ENCODE results near the gene ZER1.
"Not testable (repeated sequence)": the region's sequence is repeated elsewhere in the genome, so short reads cannot be mapped to it uniquely, and the experiment has no call there.

ZER1 gene

DNA sequence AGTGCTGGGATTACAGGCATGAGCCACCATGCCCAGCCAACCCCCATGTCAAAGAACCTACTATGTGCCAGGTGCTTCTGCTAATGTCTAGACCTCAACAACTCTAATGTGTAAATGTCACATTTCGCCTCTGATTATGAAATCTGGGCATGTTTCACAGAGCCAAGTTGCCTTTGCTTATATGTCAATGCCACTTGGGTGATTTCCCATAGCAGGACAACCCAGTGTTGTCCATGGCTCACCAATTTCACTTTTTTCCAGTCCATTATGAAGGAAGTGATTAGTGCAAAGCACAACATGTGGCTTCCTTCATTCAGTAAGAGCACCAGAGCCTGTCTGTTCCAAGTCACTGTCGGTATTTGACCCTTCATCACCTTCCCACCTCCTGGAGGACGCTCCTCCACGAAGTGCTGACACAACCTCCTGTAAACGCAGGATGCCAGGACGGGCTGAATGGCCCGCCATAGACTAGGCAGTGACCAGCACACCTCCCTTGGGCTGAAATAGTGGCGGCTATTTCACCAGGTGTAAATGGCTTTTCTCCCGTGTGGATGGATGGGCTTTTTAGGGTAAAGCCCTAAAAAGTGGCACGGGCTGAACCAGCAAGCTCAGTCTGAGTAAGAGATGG is 70.4 kb downstream of the ZER1 start:
- H3K27ac ChIP-seq: no peak overlapping the region
- DNase-seq (ENCODE audit: low read depth, low spot score): no peak

DNA sequence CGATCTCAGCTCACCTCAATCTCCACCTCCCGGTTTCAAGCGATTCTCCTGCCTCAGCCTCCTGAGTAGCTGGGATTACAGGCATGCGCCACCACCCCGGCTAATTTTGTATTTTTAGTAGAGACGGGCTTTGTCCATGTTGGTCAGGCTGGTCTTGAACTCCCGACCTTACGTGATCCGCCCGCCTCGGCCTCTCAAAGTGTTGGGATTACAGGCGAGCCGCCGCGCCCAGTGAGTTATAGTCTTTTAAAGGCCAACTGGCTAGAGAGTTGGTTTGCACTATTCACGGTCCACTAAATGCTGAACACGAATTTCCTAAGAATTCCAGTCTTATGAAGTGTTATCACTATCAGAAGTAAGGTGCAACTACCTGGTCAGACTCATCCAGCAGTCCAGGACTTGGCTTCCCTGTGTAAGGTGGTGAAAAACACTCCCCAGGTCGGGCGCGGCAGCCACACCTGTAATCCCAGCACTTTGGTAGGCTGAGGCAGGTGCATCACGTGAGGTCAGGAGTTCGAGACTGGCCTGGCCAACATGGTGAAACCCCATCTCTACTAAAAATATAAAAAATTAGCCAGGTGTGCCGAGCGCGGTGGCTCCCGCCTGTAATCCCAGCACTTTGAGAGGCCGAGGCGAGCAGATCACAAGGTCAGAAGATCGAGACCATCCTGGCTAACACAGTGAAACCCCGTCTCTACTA is 72.5 kb downstream of the ZER1 start:
- not testable (repeated sequence) for DNase-seq (ENCODE audit: low read depth, low spot score); H3K27ac ChIP-seq

DNA sequence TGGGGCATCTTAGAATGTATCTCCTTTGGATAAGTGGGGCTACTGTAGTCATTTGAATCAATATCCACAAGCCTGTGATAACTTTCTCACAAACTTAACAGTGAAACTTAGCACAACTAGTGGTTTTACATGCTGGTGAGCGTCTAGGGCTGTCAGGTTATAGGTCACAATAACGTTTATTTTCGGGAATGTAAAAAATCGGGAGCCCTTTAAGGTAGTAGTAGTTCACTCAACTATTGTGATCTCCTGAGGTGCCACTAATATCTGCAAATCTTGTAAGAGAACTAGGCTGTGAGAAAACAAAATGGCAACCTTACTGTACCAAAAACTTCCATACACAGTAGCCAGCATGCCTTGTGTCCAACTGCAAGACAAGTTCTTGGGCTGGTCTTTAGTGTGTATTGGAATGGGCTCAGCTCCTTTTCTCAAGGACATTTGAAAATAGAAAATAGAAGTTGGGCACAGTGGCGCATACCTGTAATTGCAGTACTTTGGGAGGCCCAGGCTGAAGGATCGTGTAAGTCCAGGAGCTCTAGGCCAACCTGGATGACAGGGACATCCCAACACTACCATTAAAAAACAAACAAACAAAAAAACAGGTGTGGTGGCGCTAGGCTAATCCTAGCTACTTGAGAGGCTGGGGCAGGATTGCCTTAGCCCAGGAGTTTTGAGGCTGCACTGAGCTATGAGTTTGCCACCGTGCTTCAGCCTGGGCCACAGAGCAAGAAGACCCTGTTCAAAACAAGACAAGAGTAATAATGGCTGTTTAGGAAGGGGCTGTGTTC is 74.6 kb downstream of the ZER1 start:
- DNase-seq (ENCODE audit: low read depth, low spot score): no peak
- no peak overlapping the region for H3K27ac ChIP-seq

DNA sequence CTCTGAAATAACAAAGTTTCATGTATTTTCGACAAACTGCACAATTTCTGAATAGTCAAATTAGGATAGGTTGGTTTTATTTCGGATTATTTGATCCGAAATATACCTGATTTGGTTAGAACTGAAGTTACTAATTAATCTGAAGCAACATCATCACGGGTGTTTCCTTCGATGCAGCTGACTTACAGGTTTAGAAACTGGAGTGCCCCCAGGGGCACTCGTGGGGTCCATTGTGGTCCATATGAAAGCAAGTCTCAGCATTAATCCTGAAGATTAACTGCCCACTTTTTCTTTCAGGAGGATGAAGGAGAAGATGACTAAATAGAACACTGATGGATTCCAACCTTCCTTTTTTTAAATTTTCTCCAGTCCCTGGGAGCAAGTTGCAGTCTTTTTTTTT is 77.4 kb downstream of the ZER1 start:
- no peak for DNase-seq (ENCODE audit: low read depth, low spot score)
- H3K27ac ChIP-seq: no peak overlapping the region

DNA sequence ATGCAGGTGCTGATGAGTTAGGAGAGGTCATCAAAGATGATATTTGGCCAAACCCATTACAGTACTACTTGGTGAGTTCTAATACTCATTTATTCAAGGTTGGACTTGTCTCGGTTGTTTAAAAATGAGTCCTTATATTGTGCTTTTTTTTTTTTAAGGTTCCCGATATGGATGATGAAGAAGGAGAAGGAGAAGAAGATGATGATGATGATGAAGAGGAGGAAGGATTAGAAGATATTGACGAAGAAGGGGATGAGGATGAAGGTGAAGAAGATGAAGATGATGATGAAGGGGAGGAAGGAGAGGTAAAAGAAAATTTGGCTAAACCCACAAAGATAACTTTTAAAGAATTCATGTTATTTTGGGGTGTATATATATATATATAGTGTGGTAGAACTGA is 78.0 kb downstream of the ZER1 start:
- DNase-seq (ENCODE audit: low read depth, low spot score); H3K27ac ChIP-seq: not testable (repeated sequence)

DNA sequence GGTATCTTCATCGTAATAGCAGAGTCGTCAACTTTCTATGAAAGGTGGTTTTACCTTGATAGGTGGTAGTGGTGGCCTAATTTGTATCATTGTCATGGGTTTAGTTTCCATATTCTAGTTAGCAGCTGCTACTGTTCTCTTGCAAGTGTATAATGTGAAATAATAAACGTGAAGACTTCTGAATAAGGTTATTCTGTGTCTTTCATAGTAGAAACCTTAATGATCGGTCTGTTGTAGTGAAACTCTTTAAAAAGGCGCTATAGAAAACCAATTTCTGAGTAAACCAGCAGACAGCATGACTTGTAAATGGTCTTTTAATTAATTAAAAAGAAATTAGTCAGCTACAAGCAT is 81.1 kb downstream of the ZER1 start:
- H3K27ac ChIP-seq: peak overlapping the region; percentile 81
- no peak for DNase-seq (ENCODE audit: low read depth, low spot score)

DNA sequence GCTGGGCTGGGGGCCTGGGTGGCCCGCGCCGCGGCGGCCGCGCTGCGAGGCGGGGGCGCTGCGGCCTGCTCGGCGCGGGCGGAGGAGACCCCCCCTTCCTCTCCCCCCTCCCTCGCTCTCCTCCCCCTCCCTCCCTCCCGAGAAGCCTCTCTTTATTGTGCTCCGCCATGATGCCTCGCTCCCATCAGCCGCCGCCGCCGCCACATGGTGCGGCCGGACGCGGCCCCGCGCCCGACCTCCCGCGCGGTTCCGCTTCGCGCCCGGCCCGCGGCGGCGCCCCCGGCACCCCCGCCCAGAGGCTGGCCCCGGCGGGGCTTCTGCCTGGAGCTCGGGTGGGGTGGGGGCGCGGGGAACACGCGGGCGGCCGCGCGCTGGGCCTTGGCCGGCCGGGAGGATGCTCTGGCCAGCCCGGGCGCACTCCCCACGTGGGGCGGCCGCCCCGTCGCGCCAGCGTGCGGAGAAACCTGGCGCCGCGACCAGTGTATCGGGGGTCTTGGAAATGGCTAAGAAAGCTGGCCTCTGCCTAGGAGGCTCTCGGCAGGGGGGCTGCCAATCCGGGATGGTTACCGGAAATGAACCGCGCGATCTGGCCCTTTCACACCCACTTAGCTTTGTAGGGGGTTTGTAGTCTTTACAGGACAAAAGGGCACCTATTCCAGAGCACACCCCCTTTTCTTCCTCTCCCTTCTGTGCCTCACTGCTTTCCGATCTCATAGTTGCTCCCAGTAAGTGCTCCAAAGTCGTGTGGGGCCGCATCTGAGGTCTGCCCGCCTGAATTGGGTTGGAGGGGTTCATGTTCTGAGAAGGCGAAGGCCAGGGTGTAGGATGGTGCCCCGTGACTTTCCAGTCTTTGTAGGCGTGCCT is 81.7 kb downstream of the ZER1 start:
- H3K27ac ChIP-seq: peak overlapping the region; percentile 81
- DNase-seq (ENCODE audit: low read depth, low spot score): no peak

DNA sequence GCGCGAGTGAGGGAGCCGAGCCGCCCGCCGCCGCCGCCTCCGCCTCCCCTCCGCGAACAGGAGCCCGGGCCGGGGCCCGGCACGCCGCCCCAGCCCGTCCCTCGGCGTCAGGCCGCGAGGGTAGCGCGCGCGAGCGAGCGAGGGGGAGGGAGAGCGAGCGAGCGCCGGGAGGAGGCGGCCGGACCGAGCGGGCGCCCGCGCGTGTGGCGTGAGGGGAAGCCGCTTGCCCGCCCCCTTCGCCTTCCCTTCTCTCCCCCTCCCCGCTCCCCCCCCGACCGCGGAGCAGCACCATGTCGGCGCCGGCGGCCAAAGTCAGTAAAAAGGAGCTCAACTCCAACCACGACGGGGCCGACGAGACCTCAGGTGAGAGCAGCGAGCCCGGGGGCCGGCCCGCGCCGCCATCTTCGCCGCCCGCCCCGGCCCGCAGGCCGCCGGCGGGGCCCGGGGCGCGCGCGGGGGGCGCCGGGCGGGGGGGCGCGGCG is 82.4 kb downstream of the ZER1 start:
- peak overlapping the region; percentile 81 for H3K27ac ChIP-seq
- no peak for DNase-seq (ENCODE audit: low read depth, low spot score)

DNA sequence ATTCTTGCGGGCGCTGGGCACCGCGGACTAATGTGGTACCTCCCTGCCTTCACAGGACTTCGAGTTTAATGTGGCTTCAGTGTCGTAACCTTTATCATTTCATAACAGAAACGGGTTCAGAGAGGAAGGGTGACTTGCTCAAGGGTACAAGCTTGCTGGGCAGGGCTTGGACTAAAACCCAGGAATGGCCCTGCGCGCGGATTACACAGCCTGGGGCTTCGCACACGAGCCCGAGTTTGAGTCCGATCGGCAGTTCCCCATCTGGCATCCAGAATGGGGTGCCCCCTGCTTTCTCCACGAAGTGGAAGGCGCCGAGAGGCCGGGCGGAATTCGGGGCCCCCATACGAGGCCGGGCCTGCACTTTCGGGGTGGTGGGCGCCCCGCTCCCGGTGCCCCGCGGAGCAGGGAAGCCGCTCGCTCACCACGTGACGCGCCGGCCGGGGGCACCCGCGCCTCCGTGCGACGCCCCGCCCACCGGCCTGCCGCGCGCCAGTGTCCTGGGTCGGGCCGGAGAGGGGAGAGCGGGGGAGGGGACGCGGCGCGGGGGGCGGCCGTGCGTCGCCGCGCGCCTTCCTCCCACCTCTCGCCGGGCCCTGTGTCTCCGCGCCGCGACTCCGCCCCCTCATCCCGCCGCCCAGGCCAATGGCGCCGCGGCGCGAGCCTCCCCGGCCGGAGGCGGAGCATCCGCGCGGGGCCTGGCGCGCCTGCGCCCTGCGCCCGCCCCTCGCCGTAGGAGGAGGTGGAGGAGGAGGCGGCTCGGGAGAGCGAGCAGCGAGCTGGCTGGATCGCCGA is 83.0 kb downstream of the ZER1 start, which contains the start of gene SET:
SET (plus strand) TSS at position 722 of the 792 bp plus-strand sequence. CDS start 361 bp downstream, outside the sequence.
- H3K27ac ChIP-seq: peak within 1 kb of the TSS; percentile 81

DNA sequence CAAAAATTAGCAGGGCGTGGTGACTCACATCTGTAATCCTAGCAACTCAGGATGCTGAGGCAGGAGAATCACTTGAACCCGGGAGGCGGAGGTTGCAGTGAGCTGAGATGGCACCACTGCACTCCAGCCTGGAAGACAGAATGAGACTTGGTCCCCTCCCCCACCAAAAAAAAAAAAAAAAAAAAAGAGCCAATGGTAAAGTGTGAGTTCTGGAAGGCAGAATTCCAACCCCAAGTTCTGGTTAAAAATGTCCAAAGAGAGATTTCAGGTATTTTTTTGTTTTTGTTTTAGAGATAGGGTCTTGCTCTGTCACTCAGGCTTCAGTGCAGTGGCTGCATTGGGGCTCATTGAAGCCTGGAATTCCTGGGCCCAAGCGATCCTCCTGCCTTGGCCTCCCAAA is 84.3 kb downstream of the ZER1 start:
- H3K27ac ChIP-seq: peak overlapping the region; percentile 81
- DNase-seq (ENCODE audit: low read depth, low spot score): no peak

More for the DNA sequence above, 83.0 kb downstream of the ZER1 start, which contains the start of gene SET:
- no peak for DNase-seq (ENCODE audit: low read depth, low spot score)

DNA sequence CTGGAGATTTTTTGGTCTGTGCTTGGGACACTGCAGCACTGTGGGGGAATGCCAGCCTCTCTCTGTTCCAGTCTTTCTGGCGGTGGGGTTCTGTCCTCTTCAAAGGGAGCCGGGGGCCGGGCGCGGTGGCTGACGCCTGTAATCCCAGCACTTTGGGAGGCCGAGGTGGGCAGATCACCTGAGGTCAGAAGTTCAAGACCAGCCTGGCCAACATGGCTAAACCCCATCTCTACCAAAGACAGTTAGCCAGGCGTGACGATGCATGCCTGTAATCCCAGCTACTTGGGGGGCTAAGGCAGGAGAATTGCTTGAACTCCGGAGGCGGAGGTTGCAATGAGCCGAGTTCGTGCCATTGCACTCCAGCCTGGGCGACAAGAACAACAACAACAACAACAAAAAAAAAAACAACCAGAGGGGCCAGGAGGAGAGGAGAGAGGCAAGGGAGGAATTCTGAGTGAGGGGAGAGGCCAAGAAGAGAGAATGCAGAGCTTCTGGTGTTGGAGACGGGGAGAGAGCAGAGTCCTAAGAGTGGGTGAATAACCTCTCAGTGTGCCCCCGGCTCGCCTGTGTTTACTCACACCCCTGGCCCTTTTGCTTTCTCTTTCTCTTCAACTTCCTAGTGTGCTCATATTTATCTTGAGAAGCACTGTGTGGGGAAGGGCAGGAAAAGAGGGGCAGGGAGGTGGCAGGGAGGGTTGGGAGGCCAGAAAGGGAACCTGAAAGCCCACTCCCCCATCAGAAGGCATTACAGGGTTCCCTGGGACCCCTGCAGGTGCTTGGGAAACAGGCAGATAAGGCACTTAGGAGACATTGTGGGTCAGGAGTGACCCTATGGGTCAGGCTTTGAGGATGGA is 85.9 kb downstream of the ZER1 start:
- peak overlapping the region; percentile 100 for H3K27ac ChIP-seq
- DNase-seq (ENCODE audit: low read depth, low spot score): no peak

DNA sequence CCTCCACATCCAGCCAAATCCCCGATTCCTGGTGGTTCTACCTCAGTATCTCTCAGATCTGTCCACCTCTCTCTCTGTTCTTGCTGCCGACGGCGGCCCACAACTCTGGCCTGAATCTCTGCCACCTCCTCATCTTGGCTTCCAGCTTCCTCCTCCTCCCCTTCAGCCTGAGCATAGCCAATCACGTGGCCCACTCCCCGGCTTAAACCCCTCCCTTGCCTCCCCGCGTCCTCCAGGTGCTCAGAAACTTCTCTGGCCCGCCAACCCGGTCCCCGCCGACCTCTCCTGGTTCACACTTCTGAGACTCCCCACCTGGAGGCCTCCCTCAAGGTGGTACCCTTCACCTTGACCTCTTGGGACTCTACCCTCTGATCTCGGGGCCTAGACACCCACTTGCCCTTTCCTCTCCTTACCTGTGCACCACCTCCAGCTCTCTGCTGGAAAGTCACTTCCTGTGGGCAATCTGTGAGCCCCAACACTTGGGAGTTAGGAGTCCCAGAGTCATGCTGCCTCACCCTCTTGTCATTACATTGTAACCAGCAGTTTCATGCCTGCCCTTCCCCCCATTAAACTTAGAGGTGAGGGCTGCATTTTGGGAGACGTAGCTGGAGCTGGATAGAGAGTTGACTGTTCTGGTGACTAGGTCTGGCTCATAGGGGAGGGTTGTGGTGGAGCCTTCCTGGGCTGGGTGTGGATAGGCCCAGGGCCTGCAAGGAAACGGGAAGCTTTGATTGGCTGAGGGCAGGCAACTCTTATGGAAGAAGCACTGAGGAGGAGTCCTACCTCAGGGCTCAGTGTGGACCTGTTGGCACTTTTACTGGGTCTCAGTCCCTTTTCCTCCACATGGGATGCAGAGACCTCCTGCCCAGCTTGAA is 87.2 kb downstream of the ZER1 start:
- H3K27ac ChIP-seq: peak overlapping the region; percentile 100

DNA sequence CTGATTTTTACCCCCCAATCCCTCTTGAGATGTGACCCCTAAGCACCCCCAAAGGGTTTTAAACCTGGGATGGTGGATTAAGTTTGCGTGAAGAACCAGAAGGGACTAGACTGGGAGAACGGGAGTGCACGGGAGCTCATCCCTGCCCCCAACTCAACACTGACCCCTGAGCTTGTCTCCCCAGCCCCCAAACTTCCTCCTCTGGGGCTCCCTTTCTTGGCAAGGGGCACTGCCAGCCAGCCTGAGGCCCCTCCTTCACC is 87.7 kb downstream of the ZER1 start:
- peak overlapping the region; percentile 100 for H3K27ac ChIP-seq
- no peak for DNase-seq (ENCODE audit: low read depth, low spot score)

More for the DNA sequence above, 87.2 kb downstream of the ZER1 start:
- peak; percentile 89 for DNase-seq (ENCODE audit: low read depth, low spot score)

DNA sequence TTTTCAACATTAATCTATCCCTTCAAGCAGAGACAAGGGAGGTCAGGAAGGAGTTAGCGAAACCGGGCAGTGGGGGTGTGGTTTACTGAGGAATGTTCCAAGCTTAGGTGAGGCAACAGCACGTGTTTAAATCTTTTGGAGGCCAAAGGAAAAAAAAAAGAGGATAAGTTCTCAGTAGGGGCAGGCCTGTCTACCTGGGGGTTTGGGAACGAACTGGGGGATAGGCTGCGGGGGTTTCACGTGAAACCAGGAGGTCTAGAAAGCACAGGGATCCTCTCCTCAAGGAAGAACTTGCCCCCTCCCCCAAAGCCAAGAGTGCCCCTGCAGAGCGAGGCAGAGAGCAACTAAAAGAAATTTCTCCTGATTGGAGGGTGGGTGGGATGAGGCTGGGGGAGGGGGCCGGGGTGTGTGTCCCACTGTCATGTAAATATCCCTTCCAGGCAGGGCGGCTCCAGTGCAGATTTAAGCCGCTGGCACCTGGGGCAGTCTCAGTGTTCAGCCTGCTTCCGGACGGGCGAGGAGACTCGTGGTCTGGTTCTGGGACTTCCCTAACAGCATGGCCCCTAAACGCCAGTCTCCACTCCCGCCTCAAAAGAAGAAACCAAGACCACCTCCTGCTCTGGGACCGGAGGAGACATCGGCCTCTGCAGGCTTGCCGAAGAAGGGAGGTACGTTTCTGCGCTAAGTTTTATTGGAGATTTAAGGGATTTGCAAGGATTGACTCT is 88.2 kb downstream of the ZER1 start:
- DNase-seq (ENCODE audit: low read depth, low spot score): peak; percentile 76
- peak overlapping the region; percentile 100 for H3K27ac ChIP-seq
